ENCODE data around the gene HVCN1. TPM values are rescaled to one million over a fixed set of nuclear protein-coding genes. Genes with fewer than 3 reads are reported as not detected.

Gene HVCN1
- total RNA-seq, 3 donors from 2014 or later, result 6.1 to 8.1 (median 7.2) TPM

DNA sequence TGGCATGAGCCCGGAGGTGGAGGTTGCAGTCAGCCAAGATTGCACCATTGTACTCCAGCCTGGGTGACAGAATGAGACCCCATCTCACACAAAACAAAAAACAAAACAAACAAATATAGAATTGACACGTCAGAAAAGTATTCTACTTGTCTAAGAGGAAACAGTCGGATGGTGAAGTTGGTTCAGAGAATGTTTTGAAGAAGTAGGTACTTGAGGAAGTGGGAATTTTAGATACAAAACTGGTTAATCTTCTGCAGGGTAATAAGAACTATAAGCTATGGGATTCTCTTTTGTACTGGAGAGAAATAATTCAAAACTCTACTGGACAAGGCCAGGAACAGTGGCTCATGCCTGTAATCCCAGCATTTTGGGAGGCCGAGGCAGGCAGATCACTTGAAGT is 89.6 kb downstream of the HVCN1 start:
- no peak for ATAC-seq
- Mint-ChIP-seq H3K9me3 (no peaks in the 10 kb centered on the region), H3K27me3 (ENCODE audit: low read depth) (no peaks in the 10 kb centered on the region), H3K4me1 (ENCODE audit: low read depth) (peaks cover 10% of the 10 kb centered on the region), H3K4me3 (no peak overlapping the region), H3K36me3 (ENCODE audit: insufficient read depth) (no peaks in the 10 kb centered on the region)
- DNase-seq, result no peak

Other genes with a start within 250 kb of the HVCN1 start
- 100 to 1,000 TPM; 217 to 229 (median 225) TPM for gene ARPC3, start 238.8 kb downstream of the HVCN1 start, total RNA-seq
- gene GPN3, start 220.9 kb downstream of the HVCN1 start, total RNA-seq, result 10 to 100 TPM; 66.1 to 75.8 (median 72.1) TPM
- gene FAM216A, start 220.3 kb downstream of the HVCN1 start, total RNA-seq, result 10 to 100 TPM; 33.9 to 47.7 (median 41.7) TPM
- gene VPS29, start 187.0 kb downstream of the HVCN1 start, total RNA-seq, result 10 to 100 TPM; 70.7 to 78.4 (median 76.1) TPM
- under 1 TPM; 0.34 to 0.73 (median 0.51) TPM for gene RAD9B, start 186.8 kb downstream of the HVCN1 start, total RNA-seq
- gene PPTC7, start 105.8 kb downstream of the HVCN1 start, total RNA-seq, result 10 to 100 TPM; 74.2 to 76.4 (median 74.4) TPM
- 1 to 10 TPM; 3.5 to 4.4 (median 3.6) TPM for gene TCTN1, start 75.0 kb downstream of the HVCN1 start, total RNA-seq
- gene PPP1CC, start 53.8 kb upstream of the HVCN1 start, total RNA-seq, result 100 to 1,000 TPM; 345 to 413 (median 354) TPM
- not detected for gene CCDC63, start 157.9 kb upstream of the HVCN1 start, total RNA-seq
- gene MYL2, start 231.5 kb upstream of the HVCN1 start, total RNA-seq, result not detected